Left colon (tissue), 2 donors: ENCODE results near the gene TRERF1. TPM values are rescaled to one million over a fixed set of nuclear protein-coding genes. Genes with fewer than 3 reads are reported as not detected.

Source experiments
- ATAC-seq: fragments of 200-7000 bp; cut with Tn5 transposase; one replicate; pipeline ENCODE4 v1.9.1; 2020; ENCODE audit warnings: mild to moderate bottlenecking, moderate library complexity
- DNase-seq, 2 donors: peaks; one replicate each; pipeline ENCODE4 v3.0.0-alpha.2; 2020
- intact Hi-C, 2 donors: fragments of 100-400 bp; cut with DNase I in 1 of 2; cut with micrococcal nuclease in 1 of 2; formaldehyde crosslinking; loops; one replicate each; pipeline versions ENCODE4 v1.11.2 to v1.14.0; 2022; cut with DNase I, micrococcal nuclease
- total RNA-seq, 2 donors: library from RNA; stranded (reverse); fragmentation: NEBNext Ultra II Directional; extraction: Animal tissue kit (Norgen Biotek cat#: 25700); gene quantifications; one replicate each; pipeline ENCODE4 v1.2.1, GENCODE V29; 2021
- donor health status: DM: no; HTN: no; CAD: no.
- donor health status: DM: yes; HTN: yes; CAD: no.

Gene TRERF1
- total RNA-seq, 2 donors from 2014 or later = 2.3 to 4.0 TPM

DNA sequence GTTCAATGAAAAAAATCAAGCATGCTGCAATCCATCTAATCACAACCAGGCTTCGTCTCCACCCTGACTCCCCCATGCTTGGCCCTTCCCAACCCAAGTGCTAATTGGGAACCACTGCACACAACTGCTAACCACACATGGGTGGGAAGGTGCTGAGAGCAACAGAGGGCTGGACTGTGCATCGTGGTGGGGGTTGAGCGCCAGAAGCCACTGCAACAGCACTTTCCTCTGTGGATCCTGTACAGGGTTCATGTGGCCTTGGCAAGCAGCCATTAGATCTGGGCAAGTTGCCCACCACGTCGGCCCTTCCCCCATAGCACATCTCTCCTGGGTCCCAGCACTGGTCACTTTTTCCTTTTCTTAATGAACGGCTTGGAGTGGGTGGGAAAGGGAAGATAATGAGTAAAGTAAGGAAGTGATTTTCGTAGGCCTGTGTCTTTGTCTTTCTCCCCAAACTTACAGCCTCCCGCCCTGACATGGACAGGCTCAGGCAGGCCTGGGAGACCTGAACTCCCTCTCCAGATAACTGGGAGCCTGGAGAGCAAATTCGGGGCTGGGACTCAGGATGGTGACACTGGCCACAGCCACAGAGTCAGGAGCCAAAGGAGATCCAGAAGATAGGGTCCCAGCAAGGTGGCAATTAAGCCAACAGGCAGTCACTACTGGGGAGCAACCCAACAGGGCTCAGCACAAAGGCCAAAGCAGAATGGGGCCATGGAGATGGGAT is 199.7 kb downstream of the TRERF1 start:
- ATAC-seq (peak; percentile 90), DNase-seq (peak in 1 of 2 donors; percentile 63)
- intact Hi-C loops = no loop called here

DNA sequence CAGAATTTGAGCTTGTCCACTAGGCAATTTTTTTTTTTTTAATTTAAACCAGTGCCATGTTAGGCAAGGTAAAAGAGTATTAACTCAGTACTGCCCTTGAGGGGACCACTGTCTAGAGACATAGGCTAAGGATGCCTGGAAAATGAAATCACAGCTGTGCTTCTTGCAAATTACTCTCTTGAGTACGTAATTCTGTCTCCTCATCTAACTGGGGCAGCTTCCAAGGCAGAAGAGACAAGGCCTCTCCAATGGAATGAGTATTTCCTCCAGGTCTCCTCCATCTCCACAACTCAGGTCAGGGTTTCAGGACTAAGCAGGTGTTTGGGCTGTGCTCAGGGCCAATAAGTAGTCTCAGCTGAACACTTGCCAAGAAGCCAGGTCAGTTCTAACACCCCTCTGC is 200.2 kb downstream of the TRERF1 start:
- ATAC-seq = peak; percentile 11
- intact Hi-C loops = no loop called here
- DNase-seq = no peak

DNA sequence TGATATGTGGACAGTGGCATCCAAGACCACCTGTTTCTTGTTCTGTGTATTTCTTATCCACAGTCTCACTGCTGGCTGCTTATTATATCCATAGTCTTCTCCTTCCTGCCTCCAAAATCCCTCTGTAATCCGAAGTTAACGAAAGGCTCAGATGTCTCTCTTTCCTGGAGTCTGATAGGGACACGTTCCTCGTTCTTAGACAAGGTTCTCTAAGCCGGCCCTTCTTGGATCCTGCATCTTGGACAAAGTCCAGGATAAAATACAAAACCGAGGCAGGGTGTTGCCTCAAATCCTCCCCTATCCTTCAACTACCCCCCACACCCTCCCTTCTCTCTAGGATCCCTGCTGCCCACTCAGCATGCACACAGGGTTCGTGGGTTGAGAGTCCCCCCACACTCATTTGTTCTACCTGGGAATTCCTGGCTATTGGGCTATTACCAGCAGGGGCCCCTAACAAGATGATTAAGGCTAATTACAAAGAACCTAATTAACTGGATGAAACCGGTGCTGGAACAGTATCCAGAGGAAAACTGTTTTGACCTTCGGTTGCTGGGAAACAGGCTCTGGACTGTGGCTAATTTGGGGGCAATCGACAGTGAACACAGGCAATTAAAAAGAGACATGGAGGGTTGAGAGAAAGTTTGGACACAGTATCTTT is 201.3 kb downstream of the TRERF1 start:
- ATAC-seq (no peak), DNase-seq (no peak)
- intact Hi-C loops = no loop called here

DNA sequence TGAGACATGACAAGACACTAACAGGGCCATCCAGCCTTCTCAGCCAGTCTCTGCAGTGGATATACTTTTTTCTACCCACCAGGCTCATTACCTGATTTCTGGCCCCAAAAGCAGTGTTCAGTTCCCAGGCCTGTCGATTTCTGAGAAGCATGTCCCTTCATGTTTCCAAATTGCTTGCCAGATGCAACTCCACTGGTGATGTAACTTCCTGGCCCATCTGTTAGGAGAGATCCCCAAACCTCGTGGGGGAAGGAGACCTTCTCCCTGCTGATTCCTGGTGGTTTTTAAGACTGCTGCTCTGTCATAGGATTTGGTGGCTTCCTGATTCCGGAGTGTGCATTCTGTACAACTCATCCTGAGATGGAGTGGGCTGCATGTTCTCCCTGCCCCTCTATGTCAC is 202.4 kb downstream of the TRERF1 start:
- no peak for ATAC-seq
- intact Hi-C loops = no loop called here
- no peak for DNase-seq

DNA sequence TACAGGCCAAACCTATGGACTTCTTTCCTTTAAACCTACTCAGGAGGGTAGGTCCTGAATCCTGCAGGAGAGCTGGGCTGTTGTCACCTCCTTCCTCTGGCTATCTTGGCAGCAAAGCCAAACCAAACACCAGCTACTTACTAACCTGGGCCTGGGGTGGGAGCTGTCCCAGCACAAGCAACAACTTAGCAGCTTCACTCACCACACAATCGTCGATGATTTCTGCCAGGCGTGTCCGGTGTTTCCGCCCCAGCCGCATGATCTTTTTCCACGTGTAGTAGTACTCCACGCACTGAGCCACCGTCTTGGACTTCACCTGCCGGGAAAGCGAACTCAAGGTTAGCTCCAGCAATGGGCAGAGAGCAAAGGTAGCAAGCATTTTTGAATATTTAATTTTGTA is 208.7 kb downstream of the TRERF1 start:
- no peak for DNase-seq
- intact Hi-C loops = no loop called here
- ATAC-seq = no peak

DNA sequence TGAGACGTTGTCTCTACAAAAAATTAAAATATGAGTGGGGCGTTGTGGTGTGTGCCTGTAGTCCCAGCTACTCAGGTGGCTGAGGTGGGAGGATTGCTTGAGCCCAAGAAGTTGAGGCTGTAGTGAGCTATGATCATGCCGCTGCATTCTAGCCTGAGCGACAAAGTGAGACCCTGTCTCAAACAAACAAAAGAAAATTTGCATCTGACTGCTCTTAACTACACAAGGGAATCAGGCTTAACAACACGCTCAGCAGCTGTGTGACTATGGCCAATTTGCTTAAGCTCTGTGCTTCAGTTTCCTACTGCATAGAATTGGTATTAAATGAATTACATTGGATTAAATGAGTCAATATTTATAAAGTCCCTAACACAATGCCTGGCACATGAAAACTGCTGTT is 209.8 kb downstream of the TRERF1 start:
- no peak for ATAC-seq
- DNase-seq = no peak
- intact Hi-C loops = no loop called here

DNA sequence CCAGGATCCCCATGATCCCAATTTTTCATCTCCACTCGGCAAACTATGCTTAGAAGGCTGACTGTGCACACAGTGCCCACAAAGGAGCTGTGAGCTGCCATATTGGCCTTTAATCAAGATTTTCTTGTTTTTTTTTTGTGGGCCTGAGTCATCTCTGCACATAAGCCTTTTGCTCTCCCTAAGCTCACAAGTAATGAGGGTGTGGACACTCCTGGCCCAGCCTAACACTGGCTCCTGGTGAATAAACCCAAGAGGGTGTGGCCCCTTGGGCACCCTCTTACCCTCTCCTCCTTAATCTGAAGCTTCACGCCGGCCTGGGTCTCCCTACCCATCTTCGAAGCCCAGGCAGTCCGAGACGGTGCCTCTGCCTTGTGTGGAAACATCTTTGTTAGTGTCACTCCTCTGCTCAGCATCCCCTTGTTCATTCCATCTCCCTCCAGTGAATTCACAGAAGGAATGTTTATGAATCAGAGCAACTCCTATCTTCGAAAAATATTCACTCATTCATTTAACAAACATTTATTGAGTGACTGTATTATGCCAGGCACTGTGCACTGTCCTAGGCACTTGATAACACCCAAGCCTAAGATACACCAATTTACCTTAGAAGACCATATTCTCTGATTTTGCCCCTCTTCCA is 211.9 kb downstream of the TRERF1 start:
- ATAC-seq (peak; percentile 74), DNase-seq (no peak)
- intact Hi-C loops = no loop called here

DNA sequence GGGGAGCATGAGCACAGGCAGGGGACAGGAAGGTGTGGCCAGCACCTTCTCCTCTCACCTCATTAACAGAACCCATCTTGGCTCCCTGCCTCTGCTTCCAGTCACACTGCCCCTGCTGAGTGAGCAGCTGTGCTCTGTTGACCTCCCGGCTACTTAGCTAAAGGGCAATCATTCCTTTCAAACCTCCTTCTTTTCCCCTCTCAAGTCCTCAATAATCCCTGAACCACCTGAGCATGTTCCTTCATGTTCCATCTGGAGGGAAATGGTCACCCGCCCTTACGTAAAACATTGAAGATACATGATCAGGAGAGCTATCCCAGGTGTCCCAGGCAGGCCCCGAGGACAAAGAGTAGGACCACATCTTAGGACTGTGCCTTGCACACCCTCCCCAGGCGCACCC is 212.4 kb downstream of the TRERF1 start:
- DNase-seq (no peak), ATAC-seq (no peak)
- intact Hi-C loops = no loop called here

DNA sequence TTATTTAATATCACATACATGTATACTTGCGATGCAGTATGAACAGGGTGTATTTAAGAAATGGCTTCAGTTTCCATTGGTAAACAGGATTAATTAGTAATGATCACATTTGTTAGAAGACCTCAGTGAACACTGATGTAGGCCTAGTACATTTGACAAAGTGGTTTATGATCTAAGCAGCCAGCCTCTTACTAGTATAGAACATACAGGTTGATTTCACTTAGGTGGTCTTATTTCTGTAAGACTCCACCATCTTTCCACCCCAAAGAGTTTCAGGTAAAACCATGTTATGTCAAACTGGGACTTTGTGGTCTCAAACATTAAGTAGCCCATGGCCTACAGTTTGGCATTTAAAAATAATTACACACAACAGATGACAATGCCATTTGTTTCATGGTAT is 213.9 kb downstream of the TRERF1 start:
- intact Hi-C loops = no loop called here
- no peak for DNase-seq

DNA sequence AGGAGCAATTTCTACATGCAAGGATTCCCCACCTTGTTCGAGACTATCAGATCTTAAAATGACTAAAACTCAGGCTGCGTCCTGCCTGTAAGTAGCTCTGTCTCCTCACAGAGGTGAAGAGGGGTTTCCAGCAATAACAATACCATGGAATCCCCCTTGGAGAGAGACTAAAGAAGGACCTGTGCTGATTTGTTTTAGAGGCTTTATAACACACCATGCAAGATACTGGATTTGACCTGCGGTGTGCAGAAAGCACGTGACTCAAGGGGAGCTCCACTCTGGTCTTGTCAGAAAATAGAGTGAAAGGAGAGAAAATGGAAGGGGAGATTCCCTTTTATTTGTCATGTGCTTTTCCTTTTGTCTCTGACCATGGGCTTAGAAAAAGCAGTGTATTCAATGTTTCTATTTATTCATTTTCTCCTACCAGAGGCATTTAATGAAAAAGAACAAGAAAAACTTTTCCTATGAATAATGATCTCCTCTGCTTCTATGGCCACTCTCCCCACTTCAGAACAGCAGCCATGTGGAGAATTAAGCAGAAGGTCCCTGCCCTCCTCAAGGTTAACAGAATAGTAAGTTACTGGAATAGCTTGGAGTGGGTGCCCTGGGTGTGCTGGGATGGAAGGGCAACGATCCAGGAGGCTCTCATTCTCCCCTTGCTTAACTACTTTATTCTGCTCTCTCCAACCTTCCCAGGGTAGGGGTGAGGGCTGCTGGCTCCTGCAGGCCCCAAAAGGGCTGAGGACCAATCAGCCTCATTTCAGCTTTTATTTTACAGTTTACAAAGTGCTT is 214.8 kb downstream of the TRERF1 start:
- intact Hi-C loops = no loop called here
- DNase-seq (no peak), ATAC-seq (no peak)

More for the DNA sequence above, 213.9 kb downstream of the TRERF1 start:
- ATAC-seq = no peak

DNA sequence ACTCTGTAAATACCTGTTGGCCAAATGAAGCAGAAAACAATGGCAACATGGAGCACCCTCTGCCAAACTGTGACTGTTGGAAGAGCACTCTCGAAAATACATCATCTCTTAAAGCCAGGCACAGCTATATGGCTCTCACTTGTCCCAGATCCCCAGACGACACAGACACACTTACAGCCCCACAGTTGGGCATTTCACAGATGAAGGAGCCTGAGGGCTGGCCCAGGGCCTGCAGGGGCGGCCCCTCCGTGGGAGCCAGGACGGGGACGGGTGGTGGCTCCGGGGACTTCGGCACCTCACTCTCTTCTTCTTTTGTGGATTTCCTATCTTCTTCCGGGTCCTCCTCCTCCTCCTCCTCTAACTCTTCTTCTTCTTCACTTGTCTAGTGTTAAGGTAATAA is 215.7 kb downstream of the TRERF1 start:
- no peak for DNase-seq
- intact Hi-C loops = no loop called here
- ATAC-seq = no peak

DNA sequence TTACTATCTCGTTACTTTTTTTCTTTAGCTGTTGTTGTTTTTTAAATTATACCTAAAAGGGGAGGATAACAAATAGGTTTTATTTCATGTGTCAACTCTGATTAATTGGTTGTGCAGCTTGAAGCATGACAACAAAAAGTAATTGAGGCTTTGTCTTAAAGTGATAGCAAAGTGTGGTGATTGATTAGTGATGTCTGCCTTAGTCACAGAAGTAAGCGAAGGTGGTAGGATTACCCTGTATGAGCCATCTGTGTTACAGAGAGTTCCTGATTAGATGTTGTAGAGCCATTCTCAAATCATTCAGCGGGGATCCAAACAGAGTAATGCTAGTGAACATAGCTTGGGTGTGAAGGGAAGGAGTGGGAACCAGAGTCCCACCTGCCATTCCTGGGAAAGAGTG is 219.7 kb downstream of the TRERF1 start:
- intact Hi-C loops = no loop called here
- DNase-seq = no peak

DNA sequence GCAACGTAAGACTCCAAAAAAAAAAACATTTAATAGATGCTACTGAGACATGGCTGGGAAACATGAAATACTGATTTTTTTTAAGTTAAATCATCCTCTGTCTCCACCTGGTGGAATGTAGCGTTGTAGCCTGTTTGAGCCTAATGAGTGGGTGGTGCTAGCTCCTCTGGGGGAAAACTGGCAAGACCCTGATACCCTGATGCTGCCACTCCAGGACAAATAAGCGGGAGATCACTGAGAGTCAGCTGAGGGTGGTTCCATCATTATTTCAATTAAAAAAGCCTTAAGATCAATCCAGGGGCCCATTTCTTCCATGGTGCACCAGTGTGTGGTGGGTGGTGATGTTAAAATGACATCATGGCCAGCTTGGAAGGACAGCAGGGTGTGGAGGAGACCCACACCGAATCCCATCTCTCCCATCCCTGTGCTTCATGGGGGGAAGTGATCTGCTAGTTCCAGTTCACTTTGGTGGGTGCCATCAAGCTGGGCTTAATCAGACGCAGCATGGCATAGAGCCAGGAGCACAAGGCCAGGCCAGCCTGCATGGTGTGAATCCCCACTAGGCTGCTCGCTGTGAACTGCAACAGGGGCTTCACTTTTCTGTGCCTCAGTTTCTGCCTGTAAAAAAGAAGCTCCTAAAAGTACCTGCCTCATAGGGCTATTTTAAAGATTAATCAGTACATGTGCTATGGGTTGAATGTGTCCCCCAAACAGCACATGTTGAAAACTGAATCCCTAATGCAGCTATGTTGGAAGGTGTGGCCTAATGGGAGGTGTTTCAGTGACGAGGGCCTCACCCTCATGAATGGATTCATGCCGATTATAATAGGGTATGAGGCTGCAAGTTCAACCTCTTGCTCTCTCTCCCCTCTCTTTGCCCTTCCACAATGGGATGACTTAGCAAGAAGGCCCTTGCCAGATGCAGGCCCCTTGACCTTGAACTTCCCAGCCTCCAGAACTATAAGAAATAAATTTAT is 221.1 kb downstream of the TRERF1 start:
- DNase-seq (no peak), ATAC-seq (no peak)
- intact Hi-C loops = no loop called here

More for the DNA sequence above, 219.7 kb downstream of the TRERF1 start:
- ATAC-seq = no peak

DNA sequence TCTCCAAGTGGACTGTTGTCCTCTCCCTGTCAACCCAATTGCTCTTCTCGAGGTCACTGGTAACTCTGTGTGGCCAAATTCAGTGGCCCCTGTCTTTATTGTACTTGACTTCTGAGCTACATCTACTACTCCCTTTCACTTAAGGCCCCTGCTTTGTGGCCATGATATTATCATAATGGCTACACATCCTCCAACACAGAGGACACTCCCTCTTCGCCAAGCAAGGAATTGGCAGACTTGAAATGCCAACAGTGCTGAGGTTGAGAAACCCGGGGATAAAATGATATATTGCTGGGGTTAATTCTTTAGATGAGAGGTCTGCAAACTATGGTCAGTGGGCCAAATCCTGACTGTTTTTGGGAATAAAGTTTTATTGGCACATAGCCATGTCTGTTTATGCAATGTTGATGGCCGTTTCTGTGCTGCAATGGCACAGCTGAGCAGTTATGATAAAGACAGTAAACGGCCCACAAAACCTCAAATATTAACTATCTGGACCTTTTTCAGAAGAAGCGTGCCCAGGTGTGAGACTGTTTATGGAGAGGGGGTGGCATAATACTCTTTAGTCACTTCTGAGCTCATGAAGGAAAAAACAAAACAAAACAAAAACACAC is 222.1 kb downstream of the TRERF1 start:
- ATAC-seq (no peak), DNase-seq (no peak)
- intact Hi-C loops = no loop called here

DNA sequence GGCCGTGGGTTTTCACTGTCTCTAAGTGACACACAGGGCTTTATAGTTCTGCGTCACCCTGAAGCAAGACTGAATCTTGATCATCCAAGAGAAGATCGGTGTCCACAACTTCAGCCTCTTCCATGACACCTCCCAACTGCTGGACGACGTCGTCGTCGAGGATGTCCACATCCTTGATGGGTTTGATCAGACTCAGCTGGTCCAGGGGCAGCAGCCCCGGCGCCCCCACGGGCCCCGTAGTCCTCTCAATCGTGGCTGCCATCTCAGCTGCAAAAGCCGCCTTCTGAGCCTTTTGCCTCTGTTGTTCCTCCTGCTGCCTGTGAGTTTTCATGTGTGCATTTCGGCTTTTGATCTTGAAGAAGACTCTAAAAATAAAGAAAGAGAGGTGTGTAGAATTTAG is 223.4 kb downstream of the TRERF1 start:
- no peak for ATAC-seq

DNA sequence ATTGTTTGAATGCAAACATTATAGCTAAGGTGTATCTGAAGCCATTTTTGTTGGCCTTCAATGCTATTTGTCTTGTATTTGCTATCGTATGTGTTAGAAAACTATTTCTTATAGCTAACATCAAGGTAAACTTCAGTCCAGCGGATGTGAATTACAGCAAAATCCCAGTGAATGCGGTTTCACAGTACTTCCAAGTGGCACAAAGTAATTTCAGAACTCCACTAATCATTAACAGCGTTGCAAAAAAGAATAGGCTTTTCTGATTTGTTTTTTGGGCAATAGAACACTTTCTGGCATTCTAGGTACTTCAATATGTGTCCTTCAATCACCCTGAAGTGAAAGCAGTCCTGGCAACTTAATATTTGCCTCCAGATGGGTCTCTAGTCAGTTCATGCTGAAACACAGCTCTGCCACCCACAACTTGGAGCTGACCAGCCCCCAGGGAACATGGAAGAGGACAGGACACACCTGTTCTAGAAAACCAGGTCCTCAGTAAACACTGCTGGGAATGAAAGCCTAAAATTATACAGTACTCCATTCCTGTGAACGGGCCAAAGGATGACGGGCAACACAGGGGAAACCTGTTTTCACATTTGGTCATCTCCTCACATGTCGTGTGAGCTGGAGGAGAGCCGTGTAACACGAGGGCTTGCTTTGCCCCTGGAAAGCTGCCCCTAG is 224.4 kb downstream of the TRERF1 start:
- intact Hi-C loops = no loop called here
- ATAC-seq (peak; percentile 3), DNase-seq (no peak)

More for the DNA sequence above, 223.4 kb downstream of the TRERF1 start:
- intact Hi-C loops = no loop called here
- no peak for DNase-seq

DNA sequence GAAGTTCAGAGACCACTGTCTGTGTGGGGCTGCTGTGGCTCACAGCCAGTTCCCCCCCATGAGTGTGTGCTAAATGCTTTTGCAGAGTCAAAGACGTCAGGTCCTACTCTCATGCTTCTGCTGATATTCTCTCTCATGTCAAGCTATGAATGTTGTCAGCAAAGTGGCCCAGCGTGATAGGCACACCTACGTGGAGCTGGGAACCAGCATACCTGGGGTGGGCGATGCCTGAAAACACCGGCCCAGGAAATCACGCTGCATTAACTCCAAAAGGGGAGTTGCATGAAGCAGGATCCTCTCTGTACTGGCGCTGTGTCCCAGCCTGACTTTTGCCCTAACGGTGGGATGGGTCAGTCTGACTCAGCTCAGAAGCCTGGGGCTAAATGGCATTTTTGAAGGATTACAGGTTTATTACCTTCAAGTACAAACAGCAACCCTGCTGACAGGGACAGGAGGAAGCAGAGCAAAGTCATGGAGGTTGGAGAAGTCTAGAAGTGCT is 225.0 kb downstream of the TRERF1 start:
- peak; percentile 56 to 80 for DNase-seq
- intact Hi-C loops = no loop called here
- ATAC-seq = peak; percentile 81
